Measurements from ENCODE around the gene SPATA20.

Gene SPATA20

DNA sequence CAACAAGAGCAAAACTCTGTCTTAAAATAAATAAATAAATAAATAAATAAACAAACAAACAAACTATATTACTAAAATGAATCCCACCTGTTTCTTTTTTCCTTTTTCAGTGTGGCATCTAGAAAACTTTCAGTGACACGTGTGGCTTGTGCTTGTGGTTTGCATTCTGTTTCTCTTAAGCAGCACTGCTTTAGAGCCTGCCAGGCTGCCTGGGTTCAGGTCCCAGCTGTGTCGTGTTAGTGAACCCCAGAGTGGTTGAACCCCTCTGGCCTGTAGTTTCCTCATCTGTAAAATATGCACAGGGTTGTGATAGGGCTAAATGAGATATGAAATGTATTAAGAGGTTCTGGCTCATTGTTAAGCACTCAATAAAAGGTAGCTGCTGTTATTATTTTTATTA, 26.5 kb upstream of the SPATA20 start:
- DNase-seq (ENCODE audit: low spot score), result no peak

DNA sequence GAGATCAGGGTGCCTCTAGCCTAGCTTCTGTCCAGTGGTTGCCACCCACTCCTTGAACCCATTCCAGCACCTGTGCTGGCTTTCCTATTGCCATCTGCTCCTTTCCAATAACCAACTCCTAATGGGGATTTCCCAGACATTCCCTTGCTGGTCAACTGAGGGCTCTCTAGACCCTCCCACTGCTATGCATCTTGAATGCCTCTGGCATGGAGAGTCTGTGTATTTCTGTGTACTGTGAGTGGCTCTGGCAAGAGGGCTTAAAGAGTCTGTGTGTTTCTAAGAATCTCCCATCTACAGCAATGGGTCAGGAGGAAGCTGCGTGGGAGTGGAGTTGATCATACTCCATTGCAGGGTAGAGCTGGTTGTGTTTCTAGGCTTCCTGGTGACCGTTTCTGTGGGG, 25.5 kb upstream of the SPATA20 start:
- DNase-seq (ENCODE audit: low spot score), result no peak

DNA sequence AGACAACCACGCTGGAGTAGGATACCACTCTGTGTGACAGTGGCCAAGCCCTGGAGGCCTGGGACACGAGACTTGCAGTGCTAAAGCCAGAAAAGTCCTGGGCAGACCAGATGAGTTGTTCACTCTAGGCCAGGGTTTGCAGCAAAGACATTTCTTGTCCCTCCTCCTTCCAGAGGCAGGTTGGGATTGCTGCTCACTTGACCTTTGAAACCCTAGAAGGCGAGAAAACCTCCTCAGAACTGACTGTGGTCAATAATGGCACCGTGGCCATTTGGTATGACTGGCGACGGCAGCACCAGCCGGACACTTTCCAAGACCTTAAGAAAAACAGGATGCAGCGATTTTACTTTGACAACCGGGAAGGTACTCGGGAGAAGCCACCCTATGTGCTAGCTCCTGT, 24.2 kb upstream of the SPATA20 start:
- DNase-seq (ENCODE audit: low spot score), result no peak

DNA sequence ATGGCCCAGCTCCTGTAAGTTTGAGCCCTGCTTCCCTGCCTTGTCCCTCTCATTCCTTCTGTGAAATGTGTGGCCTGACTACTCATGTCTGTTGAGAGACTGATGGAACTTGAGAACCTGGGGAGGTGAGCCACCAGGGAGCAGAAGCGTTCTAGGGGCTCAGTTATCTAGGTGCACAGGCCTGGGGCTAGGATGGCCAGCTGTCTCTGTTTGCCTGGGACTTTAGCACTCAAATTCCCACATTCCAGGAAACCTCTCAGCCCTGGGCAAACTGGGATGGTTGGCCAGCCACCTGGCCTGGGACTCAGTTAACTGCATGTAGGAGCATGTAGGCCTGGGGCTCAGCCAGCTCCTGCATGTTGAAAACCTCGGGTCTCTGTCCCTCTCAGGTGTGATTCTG, 23.8 kb upstream of the SPATA20 start:
- DNase-seq (ENCODE audit: low spot score), result no peak

DNA sequence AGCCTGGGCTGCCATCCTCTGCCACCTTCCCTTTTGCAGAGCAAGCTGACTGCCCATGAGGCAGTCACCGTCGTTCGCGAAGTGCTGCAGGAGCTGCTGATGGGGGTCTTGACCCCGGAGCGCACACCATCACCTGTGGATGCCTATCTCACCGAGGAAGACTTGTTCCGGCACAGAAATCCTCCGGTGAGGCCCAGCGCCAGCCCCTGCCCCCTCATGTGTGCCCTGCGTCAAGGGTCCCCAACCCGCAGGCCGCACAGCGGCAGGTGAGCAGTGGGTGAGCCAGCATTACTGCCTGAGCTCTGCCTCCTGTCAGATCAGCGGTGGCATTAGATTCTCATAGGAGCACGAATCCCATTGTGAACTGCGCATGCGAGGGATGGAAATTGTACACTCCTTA, 22.1 kb upstream of the SPATA20 start:
- no peak for DNase-seq (ENCODE audit: low spot score)

DNA sequence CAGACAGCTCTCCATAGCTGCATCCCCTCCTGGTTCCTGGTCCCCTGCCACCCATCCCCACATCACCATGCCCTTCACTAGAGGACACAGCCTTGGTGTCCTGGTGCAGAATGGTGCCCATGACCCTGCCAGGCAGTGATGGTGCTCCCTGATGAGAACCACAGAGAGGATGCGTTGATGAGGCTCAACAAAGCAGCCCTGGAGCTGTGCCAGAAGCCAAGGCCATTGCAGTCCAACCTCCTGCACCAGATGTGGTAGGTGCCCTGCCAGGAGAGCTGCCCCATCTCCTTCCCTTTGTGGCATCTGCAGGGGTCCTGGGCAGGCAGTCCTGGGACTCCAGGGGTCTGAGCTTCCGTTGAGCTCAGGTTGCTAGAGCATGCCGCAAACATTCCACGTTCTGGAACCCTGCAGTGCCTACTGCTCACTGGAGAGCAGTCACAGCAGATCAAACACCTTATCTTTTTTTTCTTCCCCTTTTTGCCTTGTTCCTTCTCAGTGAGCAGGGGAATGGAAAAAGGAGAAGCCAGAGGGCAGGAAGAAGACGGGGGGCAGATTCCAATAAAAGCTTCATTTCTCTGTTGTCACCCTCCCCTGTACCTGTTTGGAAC, 19.7 kb upstream of the SPATA20 start:
- DNase-seq (ENCODE audit: low spot score), result no peak

DNA sequence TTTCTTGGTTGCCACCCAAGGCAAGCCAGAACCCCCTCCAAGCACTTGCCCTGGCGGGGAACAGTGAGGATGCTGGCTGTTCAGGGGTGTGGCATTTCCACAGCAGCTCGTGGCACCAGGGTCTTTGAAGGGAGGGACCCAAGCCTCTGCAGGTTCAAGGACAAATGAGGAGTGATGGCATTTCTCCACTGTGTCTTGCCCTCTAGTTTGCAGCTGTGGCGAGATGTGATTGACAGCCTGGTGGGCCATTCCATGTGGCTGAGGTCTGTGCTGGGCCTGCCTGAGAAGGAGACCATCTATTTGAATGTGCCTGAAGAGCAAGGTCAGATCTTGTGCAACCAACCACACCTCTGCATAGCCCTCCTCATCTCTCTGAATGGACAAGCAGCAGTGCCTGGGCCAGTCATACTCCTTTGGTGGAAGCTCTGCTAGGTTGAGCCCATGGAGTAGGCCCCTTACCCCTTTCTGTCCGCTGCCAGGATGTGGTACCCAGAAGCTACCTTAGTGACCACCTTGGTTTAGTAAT, 19.0 kb upstream of the SPATA20 start:
- no peak for DNase-seq (ENCODE audit: low spot score)

DNA sequence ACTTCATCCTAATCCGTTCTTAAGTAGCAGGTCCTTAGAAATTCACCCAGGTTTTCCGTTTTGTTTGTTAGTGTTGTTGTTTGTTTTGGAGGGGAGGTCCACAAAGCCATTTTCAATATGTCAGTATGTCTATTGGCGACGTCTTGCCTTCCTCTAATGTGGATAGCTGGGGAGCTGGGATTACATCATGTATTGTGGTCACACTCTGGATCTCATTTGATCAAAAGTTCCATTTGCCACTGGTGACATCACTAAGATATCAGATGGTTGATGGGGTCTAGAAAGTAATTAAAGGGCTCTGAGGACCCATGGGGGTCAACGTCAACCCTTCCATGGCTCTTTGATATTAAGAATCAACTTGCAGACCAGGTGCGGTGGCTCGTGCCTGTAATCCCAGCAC, 17.1 kb upstream of the SPATA20 start:
- no peak for DNase-seq (ENCODE audit: low spot score)

DNA sequence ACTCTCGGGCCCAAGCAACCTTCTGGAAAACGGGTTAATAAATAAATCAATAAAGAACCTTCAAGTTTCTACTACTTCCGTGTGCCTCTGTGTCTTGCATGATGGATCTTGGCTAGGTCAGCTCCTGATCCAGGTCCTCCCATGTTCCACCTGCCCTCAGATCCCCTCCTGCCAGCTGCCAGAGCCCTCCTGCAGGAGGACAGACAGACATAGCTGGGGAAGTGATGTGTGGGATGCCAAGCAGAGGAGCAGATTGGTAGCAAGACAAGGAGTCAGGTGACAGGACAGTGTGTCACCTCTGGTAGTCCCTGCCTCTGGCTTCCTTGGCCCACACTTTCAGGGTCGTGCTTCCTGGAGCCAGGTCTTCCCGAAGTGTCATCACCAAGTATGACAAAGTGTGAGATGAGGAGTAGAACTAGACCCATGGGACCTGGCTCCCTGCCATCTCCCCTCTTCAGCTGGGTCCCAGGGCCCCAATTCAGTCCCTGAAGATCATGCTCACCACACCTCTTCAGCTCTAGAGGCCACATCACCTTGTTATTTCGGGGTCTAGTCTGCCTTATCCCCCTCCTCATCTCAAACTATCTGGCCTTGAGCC, 15.4 kb upstream of the SPATA20 start:
- DNase-seq (ENCODE audit: low spot score), result no peak

DNA sequence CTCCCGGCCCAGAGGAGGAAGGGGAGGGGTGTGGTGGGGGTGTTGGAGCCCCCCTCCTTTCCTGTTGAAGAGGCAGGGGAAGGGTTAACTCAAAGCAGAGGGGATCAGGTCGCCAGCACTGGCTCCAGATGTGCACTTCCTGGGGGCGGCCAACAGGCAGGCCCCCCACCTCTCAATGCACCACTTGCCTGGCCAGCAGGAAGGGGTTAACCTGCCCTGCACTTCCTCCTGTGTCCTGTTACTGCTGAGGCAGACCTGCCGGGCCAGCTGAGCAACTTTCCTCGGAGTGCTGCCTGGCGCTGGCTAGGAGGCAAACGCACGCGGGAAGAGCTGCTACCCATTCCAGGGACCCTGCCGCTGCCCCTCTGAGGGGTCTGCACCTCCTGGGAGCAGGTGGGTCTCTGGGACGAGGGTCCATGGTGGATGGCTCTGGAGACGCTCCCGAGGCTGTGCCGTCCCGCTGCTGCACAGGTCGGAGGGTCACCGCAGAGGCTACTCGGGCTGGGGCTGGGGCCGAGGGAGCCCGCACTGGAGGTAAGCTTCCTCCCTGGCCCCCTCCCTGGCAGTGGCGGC, 14.4 kb upstream of the SPATA20 start, which contains the start of gene EPN3:
EPN3 (plus strand) TSS at position 284 of the 573 bp plus-strand sequence. CDS start 3,822 bp downstream, outside the sequence.
- no peak for DNase-seq (ENCODE audit: low spot score)

DNA sequence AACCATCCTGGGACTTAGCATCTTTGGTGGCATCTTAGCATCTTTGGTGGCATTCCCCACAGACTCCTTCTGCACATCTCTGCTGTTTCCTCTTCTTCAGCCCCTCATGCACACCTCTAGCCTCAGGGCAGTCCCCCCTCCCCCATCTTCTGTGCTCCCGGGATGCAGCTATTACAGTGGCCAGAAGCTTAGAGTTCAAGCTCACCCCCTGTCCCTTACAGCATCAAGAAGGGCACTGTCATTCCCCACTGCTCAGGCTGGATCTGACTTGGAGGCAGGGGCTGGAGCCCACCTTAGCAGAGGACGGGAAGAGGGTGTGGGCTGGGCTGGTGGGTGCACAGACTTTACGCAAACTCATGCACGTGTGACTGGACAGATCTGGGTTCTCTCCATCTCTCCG, 13.8 kb upstream of the SPATA20 start:
- DNase-seq (ENCODE audit: low spot score), result no peak

DNA sequence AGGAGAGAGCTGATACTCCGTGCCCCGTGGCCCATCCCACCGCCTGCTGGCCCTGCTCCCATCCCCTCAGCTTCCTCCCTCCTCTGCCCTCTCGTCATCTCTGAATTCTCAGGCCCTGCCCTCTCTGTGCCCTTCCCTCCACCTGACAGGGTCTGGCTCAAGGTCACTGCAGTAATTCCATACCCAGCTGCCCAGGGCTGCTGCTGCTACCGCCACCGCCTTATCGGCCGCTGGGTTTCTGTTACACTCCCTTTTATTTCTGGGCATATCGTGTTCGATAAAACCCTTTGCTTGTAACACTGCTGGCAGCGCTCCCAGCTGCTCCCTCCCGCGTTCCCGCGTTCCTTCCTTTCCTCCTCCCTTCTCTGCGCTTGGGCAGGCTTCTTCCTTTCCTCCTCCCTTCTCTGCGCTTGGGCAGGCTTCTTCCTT, 13.2 kb upstream of the SPATA20 start:
- no peak for DNase-seq (ENCODE audit: low spot score)

DNA sequence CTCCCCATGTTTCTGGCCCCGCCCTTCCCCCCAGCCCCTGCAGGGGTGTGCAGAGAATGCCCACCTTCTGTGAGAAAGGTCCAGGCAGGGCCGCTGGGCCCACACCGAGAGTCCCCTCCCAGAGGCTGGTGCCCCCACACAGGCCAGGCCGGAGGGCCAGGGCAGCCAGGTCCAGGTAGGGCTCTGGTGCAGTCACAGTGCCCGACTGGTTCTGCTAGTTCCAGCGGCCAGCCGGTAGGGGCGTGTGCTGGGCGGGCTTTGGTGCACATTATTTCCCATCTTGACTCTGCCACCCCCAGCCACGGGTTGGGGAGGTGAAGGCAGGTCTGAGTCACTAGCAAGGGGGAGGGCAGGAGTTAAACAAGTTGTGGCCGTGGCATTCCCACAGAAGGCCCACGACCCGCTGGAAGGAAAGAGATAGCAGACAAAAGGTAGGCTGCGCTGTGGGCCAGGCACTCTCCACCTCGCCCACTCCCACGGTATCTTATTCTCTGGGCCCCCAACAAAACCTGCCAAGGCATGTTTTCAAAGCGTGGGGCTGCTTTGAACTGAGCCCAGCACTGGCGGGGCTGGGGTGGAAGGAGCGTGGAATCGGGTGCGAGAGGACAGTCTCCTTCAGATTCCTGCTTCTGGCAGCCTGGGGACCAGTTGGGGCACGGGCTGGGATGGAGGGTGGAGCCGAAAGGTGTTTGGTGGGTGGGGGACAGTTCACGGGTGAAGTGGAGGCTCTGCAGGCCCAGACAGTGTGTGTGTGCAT, 12.6 kb upstream of the SPATA20 start:
- no peak for DNase-seq (ENCODE audit: low spot score)

DNA sequence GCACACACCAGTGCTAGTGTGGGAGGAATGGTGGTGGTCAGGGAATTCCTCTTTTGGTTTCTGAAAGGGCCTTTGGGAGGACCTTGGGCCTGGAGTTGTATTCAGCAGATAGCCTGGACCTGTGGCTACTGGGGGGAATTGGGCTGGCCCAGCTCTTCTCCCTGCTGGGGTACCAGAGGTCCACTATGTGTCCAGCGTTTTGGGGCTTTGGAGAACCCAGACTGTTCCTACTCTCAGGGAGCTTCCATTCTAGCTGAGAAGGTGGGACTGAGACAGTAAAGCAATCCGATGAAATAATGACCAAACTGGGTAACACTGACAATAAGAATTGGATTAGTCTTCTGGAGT, 12.0 kb upstream of the SPATA20 start:
- DNase-seq (ENCODE audit: low spot score), result no peak

DNA sequence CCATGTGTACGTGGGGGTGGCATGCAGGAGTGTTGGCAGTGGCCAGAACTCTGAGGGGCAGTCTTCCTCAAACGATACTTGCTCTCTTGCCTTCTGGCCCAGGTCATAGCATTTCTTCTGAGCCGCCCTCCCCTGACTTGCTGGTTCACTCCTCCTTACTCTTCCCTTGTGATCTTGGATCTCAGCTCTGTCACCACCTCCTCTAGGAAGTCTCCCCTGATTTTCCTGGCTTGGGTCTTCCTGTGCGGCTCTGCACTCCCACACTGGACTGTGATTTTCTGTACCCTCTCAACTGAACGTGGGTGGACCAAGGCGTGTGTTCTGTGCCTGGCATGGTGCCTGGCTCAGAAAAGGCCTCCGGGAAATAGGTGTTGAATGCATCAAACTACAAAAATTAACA, 11.6 kb upstream of the SPATA20 start:
- no peak for DNase-seq (ENCODE audit: low spot score)

DNA sequence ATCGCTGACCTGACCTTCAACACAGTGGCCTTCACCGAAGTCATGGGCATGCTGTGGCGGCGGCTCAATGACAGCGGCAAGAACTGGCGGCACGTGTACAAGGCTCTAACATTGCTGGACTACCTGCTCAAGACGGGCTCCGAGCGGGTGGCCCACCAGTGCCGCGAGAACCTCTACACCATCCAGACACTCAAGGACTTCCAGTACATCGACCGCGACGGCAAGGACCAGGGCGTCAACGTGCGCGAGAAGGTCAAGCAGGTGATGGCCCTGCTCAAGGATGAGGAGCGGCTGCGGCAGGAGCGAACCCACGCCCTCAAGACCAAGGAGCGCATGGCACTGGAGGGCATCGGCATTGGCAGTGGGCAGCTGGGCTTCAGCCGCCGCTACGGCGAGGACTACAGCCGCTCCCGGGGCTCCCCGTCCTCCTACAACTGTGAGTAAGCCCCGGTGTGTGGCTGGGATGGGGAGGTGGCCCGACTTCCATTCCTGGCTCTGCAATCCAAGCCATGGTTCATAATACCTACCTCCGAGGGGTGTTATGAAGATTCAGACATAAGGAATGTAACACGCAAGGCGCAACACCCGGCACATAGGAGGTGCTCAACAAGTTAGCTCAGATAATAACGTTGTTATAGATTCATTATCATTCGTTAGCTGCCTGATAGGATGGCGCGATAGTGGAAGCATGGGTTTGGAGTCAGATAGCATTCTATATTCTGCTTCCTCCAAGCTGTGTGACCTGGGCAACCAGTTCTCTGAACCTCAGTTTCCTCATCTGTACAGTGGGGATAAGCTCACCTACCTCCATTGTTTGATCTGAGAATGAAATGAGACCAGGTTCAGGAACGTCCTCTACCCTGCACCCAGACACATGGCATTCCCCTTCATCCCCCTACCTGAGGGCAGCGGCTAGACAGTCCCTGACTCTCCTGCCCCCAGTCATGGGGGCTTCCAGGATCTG, 10.0 kb upstream of the SPATA20 start:
- DNase-seq (ENCODE audit: low spot score), result no peak

DNA sequence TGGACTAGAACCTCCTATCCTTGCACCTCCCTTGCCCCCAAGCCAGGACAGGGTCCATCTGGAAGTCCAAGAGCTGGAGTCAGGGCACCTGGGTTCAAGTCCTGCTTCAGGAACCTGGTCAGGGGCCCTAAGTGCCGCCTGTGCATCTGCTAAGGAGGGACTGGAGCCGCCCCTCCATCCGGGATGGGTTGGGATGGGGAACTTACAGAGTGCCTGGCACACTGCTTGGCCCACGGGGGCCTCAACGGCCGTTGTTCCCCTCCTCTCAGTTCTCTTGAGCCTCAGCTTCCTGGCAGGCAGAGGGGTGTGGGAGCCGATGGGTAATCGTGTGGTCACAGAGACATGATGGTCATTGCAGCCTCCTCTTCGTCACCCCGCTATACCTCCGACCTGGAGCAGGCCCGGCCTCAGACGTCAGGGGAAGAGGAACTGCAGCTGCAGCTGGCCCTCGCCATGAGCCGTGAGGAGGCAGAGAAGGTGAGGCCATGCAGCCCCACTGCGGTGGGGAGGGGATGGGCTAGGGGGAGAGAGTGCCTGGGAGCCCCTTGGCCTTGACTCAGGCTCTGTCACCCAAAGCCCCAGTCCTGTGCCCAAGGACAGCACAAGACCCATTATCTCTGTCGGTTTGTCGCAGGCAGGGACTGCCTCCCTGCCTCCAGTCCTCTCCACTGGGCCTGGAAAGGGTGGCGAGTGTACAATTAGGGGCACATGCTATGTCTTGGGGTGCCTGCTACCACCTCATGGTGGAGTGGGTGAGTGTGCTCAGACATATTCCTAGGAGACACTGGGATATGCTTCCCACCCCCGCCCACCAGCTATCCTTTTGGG, 9.0 kb upstream of the SPATA20 start:
- DNase-seq (ENCODE audit: low spot score), result no peak

DNA sequence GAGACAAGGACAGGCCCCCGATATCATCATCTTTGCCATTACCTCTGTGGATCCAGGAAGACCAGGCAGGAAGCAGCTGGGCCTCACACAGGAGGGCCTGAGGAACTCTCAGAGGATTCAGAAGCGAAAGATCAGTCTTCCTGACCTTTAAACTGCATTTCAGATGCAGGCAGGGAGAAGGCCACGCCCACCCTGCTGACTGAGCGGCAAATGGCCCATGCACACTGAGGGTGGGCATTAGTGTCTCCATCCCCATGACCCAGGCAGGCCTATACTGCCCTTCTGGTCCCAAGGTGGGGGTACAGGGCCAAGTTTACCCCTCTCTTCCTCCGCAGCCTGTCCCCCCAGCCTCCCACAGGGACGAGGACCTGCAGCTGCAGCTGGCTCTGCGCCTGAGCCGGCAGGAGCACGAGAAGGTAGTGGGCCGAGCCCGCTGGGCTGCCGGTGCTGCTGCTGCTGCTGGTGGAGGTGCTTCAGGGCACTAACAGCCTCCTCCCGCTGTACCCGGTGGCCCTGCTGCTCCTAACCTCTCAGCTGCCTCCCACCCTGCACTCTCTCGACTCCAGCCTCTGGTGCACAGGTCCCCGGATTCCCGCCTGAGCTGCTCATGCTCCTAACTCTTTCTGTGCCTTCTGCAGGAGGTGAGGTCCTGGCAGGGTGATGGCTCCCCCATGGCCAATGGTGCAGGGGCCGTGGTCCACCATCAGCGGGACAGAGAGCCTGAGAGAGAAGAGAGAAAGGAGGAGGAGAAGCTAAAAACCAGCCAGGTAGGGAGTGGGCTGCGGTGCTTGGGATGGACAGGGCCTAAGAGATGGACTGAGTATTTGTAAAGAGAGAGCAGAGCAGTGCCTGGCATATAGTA, 8.2 kb upstream of the SPATA20 start:
- DNase-seq (ENCODE audit: low spot score), result no peak

DNA sequence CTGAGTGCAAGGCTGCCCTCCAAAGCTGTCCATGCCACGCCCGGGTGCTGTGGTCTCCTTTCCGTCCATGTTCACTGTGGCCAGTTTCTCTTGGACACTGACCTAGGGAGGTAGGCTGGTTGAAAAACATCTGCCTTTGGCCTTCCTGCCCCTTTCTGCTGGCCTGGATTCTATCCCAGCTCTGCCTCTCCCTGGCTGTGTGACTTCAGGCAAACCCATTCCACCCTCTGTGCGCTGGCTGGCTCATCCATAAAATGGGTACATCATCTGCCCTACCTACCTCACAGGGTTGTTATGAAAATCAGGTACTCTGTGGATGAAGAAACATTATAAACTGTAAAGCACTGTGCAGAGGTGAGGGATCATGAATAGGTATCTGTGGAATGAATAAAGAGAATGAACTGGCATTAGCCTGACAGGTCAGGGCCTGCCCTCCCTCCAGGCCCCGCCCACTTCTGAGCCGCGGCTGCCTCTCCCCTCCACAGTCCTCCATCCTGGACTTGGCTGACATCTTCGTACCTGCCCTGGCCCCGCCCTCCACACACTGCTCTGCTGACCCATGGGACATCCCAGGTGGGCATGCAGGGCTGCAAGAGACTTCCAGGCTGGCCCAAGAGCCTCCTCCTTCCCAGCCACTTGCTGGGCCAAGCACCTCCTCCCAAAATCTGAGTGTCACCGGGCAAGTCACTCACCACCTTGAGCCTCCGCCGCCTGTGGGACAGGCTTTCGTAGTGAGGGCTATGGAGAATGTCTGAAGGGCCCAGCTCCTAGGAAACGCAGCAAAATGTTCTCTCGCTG, 7.0 kb upstream of the SPATA20 start:
- no peak for DNase-seq (ENCODE audit: low spot score)

All from activated CD4-positive, alpha-beta T cell treated with anti-CD3 and anti-CD28 coated beads, Interleukin-2, Interleukin-4, amounts not matched to agents 100 ng/mL and 50 ng/mL, durations not matched to agents 16 hours and 8 hours (primary cell).